ENCODE measurements around the gene PTPRO. TPM values are rescaled to one million over a fixed set of nuclear protein-coding genes. Genes with fewer than 3 reads are reported as not detected.

The PTPRO gene
- total and polyA plus RNA-seq, 4 donors: 0.31 to 3.3 (median 1.1) TPM

- no peaks in the 10 kb centered on the region for H3K4me1 ChIP-seq (ENCODE audit: control insufficient read depth in 4 of 4, insufficient read depth in 4 of 4, low read length in 3 of 4)
- DNase-seq (ENCODE audit: low spot score): no peak
- no peak overlapping the region for H3K9ac ChIP-seq (ENCODE audit: low read depth in 1 of 2, low read length in 2 of 2)
- no peaks in the 10 kb centered on the region for H3K36me3 ChIP-seq (ENCODE audit: control insufficient read depth in 4 of 4, insufficient read depth in 3 of 4, low read depth in 1 of 4, low read length in 3 of 4)
- WGBS: 81% methylated on average over 3 of the region's 3 CpGs
- no peaks in the 10 kb centered on the region for H3K27me3 ChIP-seq (ENCODE audit: control insufficient read depth in 4 of 4, insufficient read depth in 4 of 4, low read length in 3 of 4)
- no peak overlapping the region for H3K27ac ChIP-seq (ENCODE audit: low read depth in 1 of 2, low read length in 2 of 2)
- H3K9me3 ChIP-seq (ENCODE audit: control insufficient read depth in 4 of 4, low read length in 3 of 4): no peaks in the 10 kb centered on the region
- TF ChIP-seq MAX (IDR thresholded peaks at IDR 0.05) (no peak), TAF1 (conservative IDR thresholded peaks at IDR 0.05) (no peak), CTCF (IDR thresholded peaks at IDR 0.05; ENCODE audit: low read depth, low read length, missing input control) (no peak), NR2F2 (IDR thresholded peaks at IDR 0.05) (no peak), JUND (IDR thresholded peaks at IDR 0.05) (no peak), RXRA (IDR thresholded peaks at IDR 0.05) (no peak), HNF4A (conservative IDR thresholded peaks at IDR 0.05) (no peak), ZBTB33 (IDR thresholded peaks at IDR 0.05) (no peak), FOXA2 (IDR thresholded peaks at IDR 0.05) (no peak), YY1 (IDR thresholded peaks at IDR 0.05) (no peak), FOXA1 (IDR thresholded peaks at IDR 0.05) (no peak), REST (IDR thresholded peaks at IDR 0.05) (no peak), ATF3 (IDR thresholded peaks at IDR 0.05) (no peak), RAD21 (IDR thresholded peaks at IDR 0.05) (no peak)
- no peak overlapping the region for H3K4me3 ChIP-seq (ENCODE audit: low read depth in 1 of 3, low read length in 3 of 3)
Observed at GRCh38 chr12:15417691-15418090, 95.4 kb downstream of the PTPRO start.

GRCh38 chr12:15423629-15424028 is 101.3 kb downstream of the PTPRO start:
- peaks cover 0 to 5% (median 1%) of the 10 kb centered on the region in 4 donors for H3K27me3 ChIP-seq (ENCODE audit: control insufficient read depth in 4 of 4, insufficient read depth in 4 of 4, low read length in 3 of 4)
- H3K36me3 ChIP-seq (ENCODE audit: control insufficient read depth in 4 of 4, insufficient read depth in 3 of 4, low read depth in 1 of 4, low read length in 3 of 4): no peaks in the 10 kb centered on the region
- no peak for DNase-seq (ENCODE audit: low spot score)
- no peak overlapping the region for H3K9ac ChIP-seq (ENCODE audit: low read depth in 1 of 2, low read length in 2 of 2)
- WGBS: 52% methylated on average over 2 of the region's 2 CpGs
- no peaks in the 10 kb centered on the region for H3K4me1 ChIP-seq (ENCODE audit: control insufficient read depth in 4 of 4, insufficient read depth in 4 of 4, low read length in 3 of 4)
- H3K4me3 ChIP-seq (ENCODE audit: low read depth in 1 of 3, low read length in 3 of 3): no peak overlapping the region
- no peak overlapping the region for H3K27ac ChIP-seq (ENCODE audit: low read depth in 1 of 2, low read length in 2 of 2)
- TF ChIP-seq NR2F2 (IDR thresholded peaks at IDR 0.05) (no peak), HNF4G (IDR thresholded peaks at IDR 0.05) (no peak), HNF4A (conservative IDR thresholded peaks at IDR 0.05) (no peak)
- no peaks in the 10 kb centered on the region for H3K9me3 ChIP-seq (ENCODE audit: control insufficient read depth in 4 of 4, low read length in 3 of 4)

Data from liver (tissue), 9 donors.